Cardiac fibroblast (primary cell): Measurements from ENCODE around the gene BTF3.

Experiments used
- DNase-seq, 2 donors: peaks; one replicate each; pipeline versions ENCODE4 v3.0.0 to v3.0.0-alpha.2; 2010; ENCODE audit warnings: low read depth in 2 of 2
- H3K4me3 ChIP-seq, 2 donors: replicated peaks in 1 of 2; 1 replicate in 1 of 2; 2 replicates in 1 of 2; pipeline ENCODE4 v1.5.1; 2011; ENCODE audit warnings: low read depth in 2 of 2, low read length in 2 of 2, mild to moderate bottlenecking in 2 of 2, moderate library complexity in 1 of 2
- TF ChIP-seq, protein P1 (sequence below): IDR thresholded peaks from one replicate; pipeline ENCODE4 v1.5.1; 2011; ENCODE audit warnings: low read depth, mild to moderate bottlenecking, low read length, inconsistent platforms

BTF3 gene

DNA sequence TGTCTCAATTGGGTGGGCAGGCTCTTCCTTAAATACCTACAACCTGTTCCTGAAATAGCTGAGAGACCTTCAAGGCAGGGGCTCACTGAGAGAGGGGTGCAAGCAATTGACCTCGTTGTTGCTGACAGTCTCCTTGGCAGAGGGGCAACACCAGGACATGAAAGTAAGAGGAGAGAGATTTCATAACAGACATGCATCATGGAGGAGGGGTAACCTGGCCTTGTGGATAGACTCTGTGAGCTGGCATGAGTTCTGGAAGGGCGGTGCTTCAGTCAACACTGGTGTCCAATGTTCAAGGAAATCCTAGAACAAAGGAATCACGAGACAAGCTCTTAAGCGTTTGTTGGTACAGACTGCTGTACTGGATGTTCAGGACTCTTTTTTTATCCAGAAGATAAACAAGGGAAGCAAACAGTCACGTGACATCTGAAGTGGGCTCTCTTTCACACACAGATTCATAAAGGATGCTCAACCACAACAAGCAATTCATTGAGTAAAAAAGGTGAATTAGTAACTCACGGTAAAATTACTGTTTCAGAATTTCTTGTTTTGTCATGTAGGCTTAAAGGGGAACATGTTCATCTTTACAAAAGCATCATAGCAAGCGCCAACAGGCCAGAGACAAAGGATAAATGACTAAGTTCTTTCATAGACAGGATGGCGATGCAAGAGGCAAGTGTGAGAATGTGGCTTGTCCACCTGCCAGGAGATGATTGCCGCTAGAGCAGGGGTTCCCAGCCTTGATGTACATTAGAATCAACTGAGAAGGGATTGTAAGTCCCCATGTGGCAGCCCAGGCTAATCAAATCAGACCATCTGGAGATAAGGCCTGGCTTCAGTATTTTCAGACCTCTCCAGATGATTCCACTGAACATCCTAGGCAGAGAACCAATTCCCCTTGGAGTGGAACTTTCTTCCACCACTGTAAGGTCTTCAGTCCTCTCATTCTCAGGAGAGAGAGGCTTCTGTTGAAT lies 46.5 kb downstream of the BTF3 start:
- H3K4me3 ChIP-seq, result no peak overlapping the region
- peak; percentile 37 to 52 for DNase-seq
- TF ChIP-seq, protein P1, sequence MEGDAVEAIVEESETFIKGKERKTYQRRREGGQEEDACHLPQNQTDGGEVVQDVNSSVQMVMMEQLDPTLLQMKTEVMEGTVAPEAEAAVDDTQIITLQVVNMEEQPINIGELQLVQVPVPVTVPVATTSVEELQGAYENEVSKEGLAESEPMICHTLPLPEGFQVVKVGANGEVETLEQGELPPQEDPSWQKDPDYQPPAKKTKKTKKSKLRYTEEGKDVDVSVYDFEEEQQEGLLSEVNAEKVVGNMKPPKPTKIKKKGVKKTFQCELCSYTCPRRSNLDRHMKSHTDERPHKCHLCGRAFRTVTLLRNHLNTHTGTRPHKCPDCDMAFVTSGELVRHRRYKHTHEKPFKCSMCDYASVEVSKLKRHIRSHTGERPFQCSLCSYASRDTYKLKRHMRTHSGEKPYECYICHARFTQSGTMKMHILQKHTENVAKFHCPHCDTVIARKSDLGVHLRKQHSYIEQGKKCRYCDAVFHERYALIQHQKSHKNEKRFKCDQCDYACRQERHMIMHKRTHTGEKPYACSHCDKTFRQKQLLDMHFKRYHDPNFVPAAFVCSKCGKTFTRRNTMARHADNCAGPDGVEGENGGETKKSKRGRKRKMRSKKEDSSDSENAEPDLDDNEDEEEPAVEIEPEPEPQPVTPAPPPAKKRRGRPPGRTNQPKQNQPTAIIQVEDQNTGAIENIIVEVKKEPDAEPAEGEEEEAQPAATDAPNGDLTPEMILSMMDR, result no peak

DNA sequence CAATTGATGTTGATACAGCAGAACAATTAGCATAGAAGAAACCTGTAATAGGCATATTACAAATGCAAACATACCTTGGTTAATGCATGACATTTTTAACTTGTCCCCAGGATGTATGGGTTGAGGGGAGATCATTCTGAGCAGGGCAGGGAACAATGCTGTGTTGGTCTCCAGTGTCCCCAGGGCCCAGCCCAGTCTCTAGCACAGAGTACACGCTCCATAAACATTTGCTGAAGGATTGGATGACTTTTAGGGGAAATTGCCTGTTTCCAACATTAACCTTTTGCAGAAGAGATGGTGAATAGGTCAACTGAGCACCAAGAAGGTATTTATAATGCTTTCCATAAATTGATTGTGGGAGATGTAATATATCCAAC lies 47.1 kb downstream of the BTF3 start:
- DNase-seq, result no peak
- H3K4me3 ChIP-seq, result no peak overlapping the region
- TF ChIP-seq, protein P1, result no peak

DNA sequence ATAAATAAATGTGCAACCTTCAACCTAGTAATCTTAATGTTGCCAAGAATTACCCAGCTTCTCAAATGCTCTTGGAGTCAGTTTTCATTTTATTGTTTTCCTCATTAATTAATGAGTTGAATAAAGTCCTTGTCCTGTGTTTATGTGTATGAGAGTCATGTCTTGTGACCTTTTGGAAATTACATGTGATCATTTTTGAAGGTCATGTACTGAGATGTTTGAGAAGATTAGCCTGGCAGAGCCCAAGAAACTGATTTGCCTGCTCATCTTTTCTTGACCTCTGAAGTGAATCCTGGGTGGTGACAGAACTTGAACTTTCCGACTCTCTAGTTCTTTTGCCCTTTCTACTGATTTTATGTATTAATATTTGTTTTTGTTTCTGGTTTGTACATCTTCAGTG lies 51.8 kb downstream of the BTF3 start:
- no peak for DNase-seq

DNA sequence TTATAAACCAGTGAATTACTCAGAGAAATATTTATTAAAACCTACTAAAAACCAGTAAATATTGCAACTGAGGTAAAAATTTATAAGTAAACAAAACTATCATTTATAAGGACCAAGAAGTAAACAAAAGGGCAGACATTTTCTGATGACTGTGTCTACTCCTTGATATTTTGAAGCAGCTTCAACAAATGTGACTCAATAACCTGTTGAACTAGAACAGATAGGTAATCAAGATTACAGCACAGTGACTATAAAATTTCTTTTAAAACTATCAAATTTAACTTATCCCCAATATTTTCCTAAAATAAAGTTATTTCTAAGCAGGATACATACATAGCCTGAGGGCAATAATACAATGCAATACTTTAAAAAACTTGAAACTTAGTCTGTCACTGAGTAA lies 54.4 kb downstream of the BTF3 start:
- TF ChIP-seq, protein P1, result no peak
- no peak for DNase-seq

More for the DNA sequence above, 51.8 kb downstream of the BTF3 start:
- H3K4me3 ChIP-seq, result no peak overlapping the region
- TF ChIP-seq, protein P1, result no peak

More for the DNA sequence above, 54.4 kb downstream of the BTF3 start:
- H3K4me3 ChIP-seq, result no peak overlapping the region
